Measurements from ENCODE around the gene KIF18B. TPM values are rescaled to one million over a fixed set of nuclear protein-coding genes. Genes with fewer than 3 reads are reported as not detected.

KIF18B gene
- total and polyA plus RNA-seq, 2 of the 8 experiments (the other 6 are each of a cell fraction or from before 2014, with no cell fraction given), result 39.0 to 59.4 TPM

DNA sequence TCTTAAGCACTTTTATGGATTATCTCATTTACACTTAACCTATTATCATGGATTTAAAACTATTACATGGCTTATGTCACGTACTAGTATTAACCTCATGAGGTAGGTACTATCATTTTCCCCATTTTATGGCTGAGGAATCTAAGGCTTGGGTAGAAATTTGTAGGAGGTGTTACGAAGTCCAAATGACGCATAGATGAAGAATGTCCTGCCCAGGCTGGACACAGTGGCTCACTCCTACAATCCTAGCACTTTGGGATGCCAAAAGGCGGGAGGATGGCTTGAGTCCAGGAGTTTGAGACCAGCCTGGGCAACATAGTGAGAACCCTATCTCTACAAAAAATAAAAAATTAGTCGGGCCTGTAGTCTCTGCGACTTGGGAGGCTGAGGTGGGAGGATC lies 25.4 kb upstream of the KIF18B start:
- peaks cover 4 to 25% (median 22%) of the 10 kb centered on the region in 4 experiments for H3K27me3 ChIP-seq (replicated peaks in 1 of 4; ENCODE audit: control insufficient read depth in 3 of 4, extremely low read depth in 1 of 4, insufficient read depth in 3 of 4, low read length in 3 of 4)
- no peak overlapping the region for H4K8ac ChIP-seq (ENCODE audit: extremely low read depth, insufficient read depth, low read length)
- peak overlapping the region; percentile 44; the same call in 1 of the 2 replicates for H2BK12ac ChIP-seq (ENCODE audit: low read depth, low read length)
- no peak overlapping the region for H2BK120ac ChIP-seq (replicated peaks; ENCODE audit: low read depth, low read length)
- no peak overlapping the region for H2BK20ac ChIP-seq (ENCODE audit: low read length)
- H2AK5ac ChIP-seq (ENCODE audit: low read depth, low read length), result no peak overlapping the region
- H4K20me1 ChIP-seq (replicated peaks in 1 of 2; ENCODE audit: control insufficient read depth in 1 of 2, insufficient read depth in 2 of 2, low read length in 2 of 2), result no peaks in the 10 kb centered on the region
- no peak overlapping the region for H3K56ac ChIP-seq (replicated peaks; ENCODE audit: insufficient read length, low read depth, low read length)
- H3K36me3 ChIP-seq (ENCODE audit: control insufficient read depth in 2 of 4, insufficient read depth in 4 of 4, low read length in 3 of 4), result no peaks in the 10 kb centered on the region
- H3K27ac ChIP-seq (ENCODE audit: low read depth, low read length), result no peak overlapping the region
- H3K79me1 ChIP-seq (ENCODE audit: low read depth, low read length), result no peaks in the 10 kb centered on the region
- 92% methylated on average over 6 of the region's 6 CpGs; no CpG with 5 or more reads in 1 of the 2 experiments for WGBS, 2 experiments (ENCODE audit: extremely low coverage in 1 of 2, insufficient coverage in 1 of 2, insufficient read length in 1 of 2, insufficient replicate concordance in 2 of 2, low coverage in 1 of 2, low lambda C conversion rate in 2 of 2, missing lambda C conversion rate in 1 of 2)
- DNase-seq (ENCODE audit: low read depth in 1 of 2, low spot score in 2 of 2) (no peak), FAIRE-seq (no peak)
- no peak overlapping the region; a peak in 1 of 8 replicates for H3K4me3 ChIP-seq (ENCODE audit: extremely low read depth in 1 of 4, insufficient read depth in 2 of 4, low read depth in 3 of 4, low read length in 4 of 4)
- H3K9me3 ChIP-seq (ENCODE audit: insufficient read depth in 2 of 2, low read depth in 1 of 2, low read length in 1 of 2), result no peaks in the 10 kb centered on the region
- no peak overlapping the region for H3K23ac ChIP-seq (ENCODE audit: insufficient read length)
- no peak overlapping the region for H3K4ac ChIP-seq (replicated peaks; ENCODE audit: insufficient read length, low read depth, low read length)
- H3K18ac ChIP-seq (ENCODE audit: extremely low read depth, low read length), result no peak overlapping the region
- no peak overlapping the region for H2BK15ac ChIP-seq (ENCODE audit: low read length)
- H2BK5ac ChIP-seq (ENCODE audit: low read depth, low read length), result no peak overlapping the region
- peak overlapping the region in 1 of 2 experiments; percentile 91; a peak in 1 of 4 replicates for H3K4me2 ChIP-seq (ENCODE audit: insufficient read depth in 1 of 2, low read depth in 2 of 2, low read length in 2 of 2)
- no peak overlapping the region for H3K9ac ChIP-seq (replicated peaks in 1 of 4; ENCODE audit: extremely low read depth in 1 of 4, low read depth in 3 of 4, low read length in 3 of 4)
- peaks cover 3 to 31% (median 23%) of the 10 kb centered on the region in 4 experiments for H3K4me1 ChIP-seq (replicated peaks in 1 of 4; ENCODE audit: control insufficient read depth in 3 of 4, insufficient read depth in 4 of 4, low read length in 3 of 4)
- no peaks in the 10 kb centered on the region for H3K79me2 ChIP-seq (ENCODE audit: control insufficient read depth in 1 of 2, insufficient read depth in 2 of 2, low read length in 2 of 2)
- ChIA-PET CTCF (ENCODE audit: partially characterized antibody) (interaction anchor here (0.7 to 5.8 kb wide), 4 partner anchors 12 to 52 kb away, joined by 4 to 58 read pairs (median 16); no protein-coding TSS in a partner anchor), POLR2A (ENCODE audit: partially characterized antibody) (interaction anchor here (0.8 to 1.5 kb wide), 2 partner anchors 15 to 22 kb away, joined by 3 to 4 read pairs; no protein-coding TSS in a partner anchor)
- no peak overlapping the region for H2AFZ ChIP-seq (ENCODE audit: low read length)
- H4K91ac ChIP-seq (replicated peaks; ENCODE audit: insufficient read length, low read length), result no peak overlapping the region
- H3K23me2 ChIP-seq (ENCODE audit: low read depth, low read length), result peaks cover 21% of the 10 kb centered on the region; the same call in 1 of the 2 replicates
- H3K14ac ChIP-seq (ENCODE audit: insufficient read length), result no peak overlapping the region
- H4K5ac ChIP-seq (ENCODE audit: insufficient read length, low read depth, low read length), result no peak overlapping the region
- TF ChIP-seq RAD21 (IDR thresholded peaks at IDR 0.05 in 1 of 2, conservative IDR thresholded peaks at IDR 0.05 in 1 of 2; ENCODE audit: low read depth in 2 of 2, low read length in 2 of 2) (no peak), TCF12 (IDR thresholded peaks at IDR 0.05; ENCODE audit: low read depth, low read length) (no peak), ZNF274 (IDR thresholded peaks at IDR 0.05; ENCODE audit: borderline replicate concordance, extremely low read depth, low read length) (no peak)
